ENCODE measurements around the gene UNC79. TPM values are rescaled to one million over a fixed set of nuclear protein-coding genes. Genes with fewer than 3 reads are reported as not detected.

UNC79 gene
- total RNA-seq, 4 donors from 2014 or later: under 0.01 to 0.23 (median 0.18) TPM

- Histone ChIP-seq H3K27me3 (peaks cover 0 to 19% (median 0%) of the 10 kb centered on the region in 4 donors), H3K4me1 (no peaks in the 10 kb centered on the region), H3K36me3 (peaks cover 0 to 29% (median 9%) of the 10 kb centered on the region in 4 donors), H3K9me3 (no peaks in the 10 kb centered on the region), H3K4me3 (no peak overlapping the region), H3K27ac (replicated peaks in 1 of 4) (no peak overlapping the region)
- peak; percentile 91 for DNase-seq (ENCODE audit: extremely low spot score)
- intact Hi-C loops (cut with DNase I): no loop called here
- TF ChIP-seq POLR2AphosphoS5 (IDR thresholded peaks at IDR 0.05) (no peak), POLR2A (IDR thresholded peaks at IDR 0.05; ENCODE audit: low read depth) (no peak), EP300 (IDR thresholded peaks at IDR 0.05) (no peak), CTCF (IDR thresholded peaks at IDR 0.05) (no peak)
- 89% methylated on average over 12 of the region's 13 CpGs for WGBS
Observed at GRCh38 chr14:93717668-93718320, 287.1 kb downstream of the UNC79 start.

GRCh38 chr14:93719256-93719655, 288.5 kb downstream of the UNC79 start:
- H3K36me3 ChIP-seq: peaks cover 0 to 31% (median 9%) of the 10 kb centered on the region in 4 donors
- 94% methylated on average over 3 of the region's 3 CpGs for WGBS

GRCh38 chr14:93720076-93720815, 289.5 kb downstream of the UNC79 start:
- no peak for TF ChIP-seq CTCF (IDR thresholded peaks at IDR 0.05)
- TF ChIP-seq EP300 (IDR thresholded peaks at IDR 0.05): no peak
- no peak for TF ChIP-seq POLR2A (IDR thresholded peaks at IDR 0.05; ENCODE audit: low read depth)
- no peak for TF ChIP-seq POLR2AphosphoS5 (IDR thresholded peaks at IDR 0.05)
- WGBS: 87% methylated on average over 12 of the region's 12 CpGs
- intact Hi-C loops (cut with DNase I): no loop called here
- peaks cover 0 to 6% (median 0%) of the 10 kb centered on the region in 4 donors for H3K4me1 ChIP-seq
- no peak for DNase-seq (ENCODE audit: extremely low spot score)
- no peak overlapping the region for H3K4me3 ChIP-seq
- no peaks in the 10 kb centered on the region for H3K9me3 ChIP-seq
- H3K27me3 ChIP-seq: peaks cover 0 to 4% (median 0%) of the 10 kb centered on the region in 4 donors
- H3K36me3 ChIP-seq: peaks cover 0 to 33% (median 12%) of the 10 kb centered on the region in 4 donors
- no peak overlapping the region for H3K27ac ChIP-seq (replicated peaks in 1 of 4)

More at GRCh38 chr14:93719256-93719655, 288.5 kb downstream of the UNC79 start:
- Histone ChIP-seq H3K4me1 (no peaks in the 10 kb centered on the region), H3K4me3 (no peak overlapping the region), H3K27me3 (peaks cover 0 to 6% (median 0%) of the 10 kb centered on the region in 4 donors), H3K27ac (replicated peaks in 1 of 4) (no peak overlapping the region), H3K9me3 (no peaks in the 10 kb centered on the region)
- intact Hi-C loops (cut with DNase I): no loop called here
- no peak for DNase-seq (ENCODE audit: extremely low spot score)
- no peak for TF ChIP-seq POLR2A (IDR thresholded peaks at IDR 0.05; ENCODE audit: low read depth)

GRCh38 chr14:93720981-93721483, 290.3 kb downstream of the UNC79 start:
- Histone ChIP-seq H3K27ac (replicated peaks in 1 of 4) (no peak overlapping the region), H3K36me3 (peaks cover 0 to 41% (median 16%) of the 10 kb centered on the region in 4 donors), H3K4me3 (no peak overlapping the region), H3K4me1 (peaks cover 0 to 6% (median 0%) of the 10 kb centered on the region in 4 donors), H3K9me3 (no peaks in the 10 kb centered on the region), H3K27me3 (no peaks in the 10 kb centered on the region)
- TF ChIP-seq EP300 (IDR thresholded peaks at IDR 0.05): no peak
- no peak for TF ChIP-seq CTCF (IDR thresholded peaks at IDR 0.05)
- TF ChIP-seq POLR2AphosphoS5 (IDR thresholded peaks at IDR 0.05): no peak
- TF ChIP-seq POLR2A (IDR thresholded peaks at IDR 0.05; ENCODE audit: low read depth): no peak
- WGBS: 83% methylated on average over 8 of the region's 13 CpGs
- no peak for DNase-seq (ENCODE audit: extremely low spot score)
- intact Hi-C loops (cut with DNase I): no loop called here

- no peak for DNase-seq (ENCODE audit: extremely low spot score)
- 77% methylated on average over 3 of the region's 4 CpGs for WGBS
- Histone ChIP-seq H3K27ac (replicated peaks in 1 of 4) (no peak overlapping the region), H3K4me3 (no peak overlapping the region), H3K4me1 (peaks cover 0 to 6% (median 0%) of the 10 kb centered on the region in 4 donors), H3K27me3 (no peaks in the 10 kb centered on the region), H3K36me3 (peaks cover 0 to 42% (median 19%) of the 10 kb centered on the region in 4 donors), H3K9me3 (no peaks in the 10 kb centered on the region)
- intact Hi-C loops (cut with DNase I): no loop called here
- no peak for TF ChIP-seq POLR2AphosphoS5 (IDR thresholded peaks at IDR 0.05)
- no peak for TF ChIP-seq EP300 (IDR thresholded peaks at IDR 0.05)
- no peak for TF ChIP-seq CTCF (IDR thresholded peaks at IDR 0.05)
- no peak for TF ChIP-seq POLR2A (IDR thresholded peaks at IDR 0.05; ENCODE audit: low read depth)
Observed at GRCh38 chr14:93723001-93723400, 292.3 kb downstream of the UNC79 start.

All from esophagus muscularis mucosa (tissue), 4 donors.